Heart right ventricle (tissue), 16 donors: ENCODE data around the gene MAPRE2. TPM values are rescaled to one million over a fixed set of nuclear protein-coding genes. Genes with fewer than 3 reads are reported as not detected.

Experiments
- ATAC-seq, 8 donors: fragments of 200-7000 bp; cut with Tn5 transposase; one replicate each; pipeline ENCODE4 v1.9.1; 2020; ENCODE audit warnings: mild to moderate bottlenecking in 8 of 8, moderate library complexity in 8 of 8, moderate number of reproducible peaks in 1 of 8
- DNase-seq, 2 donors: peaks; one replicate each; pipeline ENCODE4 v3.0.0-alpha.2; 2020
- H3K27ac ChIP-seq, 10 donors: fragments of 200-600 bp; sonication (generic) in 2 of 10; one replicate each; pipeline versions ENCODE4 v1.5.0 to v1.8.0; 2020 to 2022; ENCODE audit warnings: mild to moderate bottlenecking in 3 of 10
- H3K27me3 ChIP-seq, 7 donors: fragments of 200-600 bp; one replicate each; pipeline ENCODE4 v1.8.0; 2021 to 2022; ENCODE audit warnings: mild to moderate bottlenecking in 2 of 7
- H3K36me3 ChIP-seq, 9 donors: fragments of 200-600 bp; sonication (generic) in 1 of 9; one replicate each; pipeline versions ENCODE4 v1.5.0 to v1.8.0; 2020 to 2022; ENCODE audit warnings: mild to moderate bottlenecking in 2 of 9
- H3K4me1 ChIP-seq, 9 donors: fragments of 200-600 bp; sonication (generic) in 1 of 9; one replicate each; pipeline versions ENCODE4 v1.5.0 to v1.8.0; 2020 to 2022; ENCODE audit warnings: mild to moderate bottlenecking in 4 of 9
- H3K4me3 ChIP-seq, 10 donors: fragments of 200-600 bp; sonication (generic) in 2 of 10; one replicate each; pipeline versions ENCODE4 v1.5.0 to v1.8.0; 2020 to 2022; ENCODE audit warnings: mild to moderate bottlenecking in 7 of 10, moderate library complexity in 2 of 10
- H3K9me3 ChIP-seq, 11 donors: fragments of 200-600 bp in 10 of 11; sonication (generic) in 2 of 11; one replicate each; pipeline versions ENCODE4 v1.5.0 to v1.8.0; 2013 to 2022; ENCODE audit warnings: mild to moderate bottlenecking in 2 of 11, control low read depth in 1 of 11, moderate library complexity in 1 of 11
- CTCF ChIP-seq, 9 donors: fragments of 200-600 bp; sonication (generic) in 2 of 9; IDR thresholded peaks; one replicate each; pipeline versions ENCODE4 v1.5.0 to v1.8.0; 2021 to 2022; ENCODE audit warnings: antibody characterized with exemption in 9 of 9, mild to moderate bottlenecking in 5 of 9, moderate library complexity in 1 of 9
- WGBS, 2 donors: extraction: QIAGEN DNeasy Blood & Tissue Kit; methylation state at CpG; one replicate each; pipeline ENCODE4 v1.1.7; 2013; ENCODE audit warnings: inconsistent platforms in 1 of 2; 5-methylcytosine and 5-hydroxymethylcytosine counted together
- intact Hi-C, 10 donors: fragments of 100-400 bp; cut with DNase I; formaldehyde crosslinking; loops; one replicate each; pipeline versions ENCODE4 v1.11.1 to v1.14.2; 2022
- polyA plus RNA-seq, 2 donors: library from polyadenylated mRNA; stranded (reverse); fragments of 200-250 nt; gene quantifications; one replicate each; pipeline ENCODE4 v1.2.3, GENCODE V29; 2013
- total RNA-seq, 10 donors: library from RNA; stranded (reverse); fragmentation: NEBNext Ultra II Directional in 3 of 10; extraction: Animal tissue kit (Norgen Biotek cat#: 25700) in 3 of 10; gene quantifications; one replicate each; pipeline versions ENCODE4 v1.2.1 to v1.2.4, GENCODE V29; 2021 to 2023
- donor health status: Arrhythmogenic right ventricular cardiomyopathy.
- donor health status: ischemic (EF 13 %, LVEDD 7.1; RV severe dilation, severe dysfunction).
- donor health status: healthy with polysubstance abuse.
- donor health status: DM: no; HTN: yes; CAD: no.
- donor health status: DM: no; HTN: no; CAD: no.
- donor health status: ischemic (EF 25% LVEDD 6.9; RV normal size, moderate dysfunction).
- donor health status: ischemic (EF 25% LVEDD 5.7; RV mildly dilated, moderate dysfunction).
- donor health status: healthy.
- donor health status: DM: yes; HTN: yes; CAD: no.
- donor health status: Ischemic cardiomyopathy.
- donor health status: ischemic (EF 35%, LVEDD 5.7; RV mildly dilated, moderate dysfunction).
- donor health status: nonischemic (EF 11% LVEDD 7.7; RV severe dilation, severe dysfunction).
- donor health status: DM: yes; HTN: yes; CAD: no.
- donor health status: PGD.
- donor health status: ischemic (EF 29% LVEDD 5.4; RV normal size, mild dysfunction).
- donor health status: nonischemic (EF 23%, LVEDD 6.1; RV moderate dilation, normal function).

Gene MAPRE2
- total and polyA plus RNA-seq, 12 donors, result 31.7 to 211 (median 130) TPM

GRCh38 chr18:35040638-35040987 is 600 bp upstream of the MAPRE2 start:
- no peak for TF ChIP-seq CTCF (IDR thresholded peaks at IDR 0.05)
- DNase-seq (no peak), ATAC-seq (no peak)
- intact Hi-C loops, result loop anchor here in 5 of 10 donors (5.0 kb wide), 4 partner anchors 42 to 92 kb away; no protein-coding TSS in a partner anchor
- H3K4me1 ChIP-seq, result peaks cover 0 to 61% (median 38%) of the 10 kb centered on the region in 9 donors
- no peaks in the 10 kb centered on the region for H3K9me3 ChIP-seq
- no peaks in the 10 kb centered on the region for H3K36me3 ChIP-seq
- peak overlapping the region; percentile 65 to 94 (median 82) for H3K4me3 ChIP-seq
- no peaks in the 10 kb centered on the region for H3K27me3 ChIP-seq
- H3K27ac ChIP-seq, result peak overlapping the region in 9 of 10 donors; percentile 63 to 92 (median 88)

- 0 to 1% methylated on average over 11 of the region's 11 CpGs for WGBS, 2 donors
- Histone ChIP-seq H3K27me3 (no peaks in the 10 kb centered on the region), H3K9me3 (no peaks in the 10 kb centered on the region), H3K36me3 (no peaks in the 10 kb centered on the region), H3K27ac (peak overlapping the region; percentile 63 to 92 (median 88)), H3K4me3 (peak overlapping the region; percentile 65 to 94 (median 82)), H3K4me1 (peaks cover 6 to 74% (median 51%) of the 10 kb centered on the region in 9 donors)
- intact Hi-C loops, result loop anchor here in 6 of 10 donors (1.0 to 5.0 kb wide), 5 partner anchors 40 to 90 kb away; no protein-coding TSS in a partner anchor
- ATAC-seq, result peak in 6 of 8 donors; percentile 5 to 25 (median 20)
- no peak for DNase-seq
- no peak for TF ChIP-seq CTCF (IDR thresholded peaks at IDR 0.05)
Measured at GRCh38 chr18:35041815-35042387, 688 bp downstream of the MAPRE2 start.

- intact Hi-C loops, result loop anchor here in 6 of 10 donors (1.0 to 5.0 kb wide), 5 partner anchors 40 to 90 kb away; no protein-coding TSS in a partner anchor
- DNase-seq (no peak), ATAC-seq (peak in 5 of 8 donors; percentile 2 to 31 (median 4))
- Histone ChIP-seq H3K27me3 (no peaks in the 10 kb centered on the region), H3K27ac (peak overlapping the region; percentile 63 to 92 (median 88)), H3K9me3 (no peaks in the 10 kb centered on the region), H3K36me3 (no peaks in the 10 kb centered on the region), H3K4me3 (peak overlapping the region; percentile 65 to 94 (median 82)), H3K4me1 (peaks cover 6 to 78% (median 54%) of the 10 kb centered on the region in 9 donors)
- 3 to 4% methylated on average over 5 of the region's 5 CpGs for WGBS, 2 donors
- no peak for TF ChIP-seq CTCF (IDR thresholded peaks at IDR 0.05)
Measured at GRCh38 chr18:35042389-35043071, 1.3 kb downstream of the MAPRE2 start.

GRCh38 chr18:35043207-35043606 is 2.0 kb downstream of the MAPRE2 start:
- intact Hi-C loops, result loop anchor here in 5 of 10 donors (5.0 kb wide), 4 partner anchors 39 to 89 kb away; no protein-coding TSS in a partner anchor
- TF ChIP-seq CTCF (IDR thresholded peaks at IDR 0.05), result no peak
- Histone ChIP-seq H3K27ac (peak overlapping the region; percentile 63 to 92 (median 88)), H3K9me3 (no peaks in the 10 kb centered on the region), H3K36me3 (no peaks in the 10 kb centered on the region), H3K27me3 (no peaks in the 10 kb centered on the region), H3K4me3 (peak overlapping the region in 9 of 10 donors; percentile 65 to 94 (median 83)), H3K4me1 (peaks cover 6 to 78% (median 54%) of the 10 kb centered on the region in 9 donors)
- 31 to 36% methylated on average over 5 of the region's 5 CpGs for WGBS, 2 donors
- no peak for ATAC-seq
- no peak for DNase-seq
